Measurements from ENCODE around the gene SRGAP1. TPM values are rescaled to one million over a fixed set of nuclear protein-coding genes. Genes with fewer than 3 reads are reported as not detected.

The SRGAP1 gene
- total and polyA plus RNA-seq, 8 donors = 0.70 to 37.9 (median 9.8) TPM

- Histone ChIP-seq H3K4me3 (no peak overlapping the region), H3K27me3 (no peaks in the 10 kb centered on the region), H3K27ac (no peak overlapping the region), H3K4me1 (peaks cover 14 to 52% (median 36%) of the 10 kb centered on the region in 4 donors), H3K9me3 (no peaks in the 10 kb centered on the region), H3K36me3 (no peaks in the 10 kb centered on the region)
- no peak for DNase-seq
- no peak for TF ChIP-seq POLR2AphosphoS5 (IDR thresholded peaks at IDR 0.05)
- TF ChIP-seq EP300 (IDR thresholded peaks at IDR 0.05) = no peak
- intact Hi-C loops (cut with DNase I; ENCODE audit: low total_unique reads) = no loop called here
- WGBS, 5 donors = 56 to 71% (median 63%) methylated on average over 2 of the region's 2 CpGs
Measured at GRCh38 chr12:63913929-63914328, 69.4 kb downstream of the SRGAP1 start.

- Histone ChIP-seq H3K9me3 (no peaks in the 10 kb centered on the region), H3K27me3 (no peaks in the 10 kb centered on the region), H3K27ac (peak overlapping the region in 2 of 5 donors; percentile 1 to 72), H3K36me3 (no peaks in the 10 kb centered on the region), H3K4me1 (peaks cover 17 to 55% (median 36%) of the 10 kb centered on the region in 4 donors), H3K4me3 (no peak overlapping the region)
- 8 to 19% (median 18%) methylated on average over 2 of the region's 2 CpGs for WGBS, 5 donors
- TF ChIP-seq POLR2A (IDR thresholded peaks at IDR 0.05) = no peak
- no peak for TF ChIP-seq EP300 (IDR thresholded peaks at IDR 0.05)
- no peak for TF ChIP-seq CTCF (IDR thresholded peaks at IDR 0.05)
- TF ChIP-seq POLR2AphosphoS5 (IDR thresholded peaks at IDR 0.05) = no peak
- intact Hi-C loops (cut with DNase I; ENCODE audit: low total_unique reads) = no loop called here
- DNase-seq = peak in 1 of 2 donors; percentile 40
Measured at GRCh38 chr12:63915105-63915800, 70.8 kb downstream of the SRGAP1 start.

- H3K27me3 ChIP-seq = no peaks in the 10 kb centered on the region
- H3K4me1 ChIP-seq = peaks cover 17 to 55% (median 33%) of the 10 kb centered on the region in 4 donors
- TF ChIP-seq POLR2AphosphoS5 (IDR thresholded peaks at IDR 0.05) (no peak), CTCF (IDR thresholded peaks at IDR 0.05) (no peak), POLR2A (IDR thresholded peaks at IDR 0.05) (no peak), EP300 (IDR thresholded peaks at IDR 0.05) (no peak)
- no peaks in the 10 kb centered on the region for H3K9me3 ChIP-seq
- DNase-seq = no peak
- WGBS, 5 donors = 64 to 77% (median 73%) methylated on average over 7 of the region's 7 CpGs
- H3K36me3 ChIP-seq = no peaks in the 10 kb centered on the region
- H3K4me3 ChIP-seq = no peak overlapping the region
- H3K27ac ChIP-seq = peak overlapping the region in 4 of 5 donors; percentile 6 to 72 (median 48)
- intact Hi-C loops (cut with DNase I; ENCODE audit: low total_unique reads) = no loop called here
Measured at GRCh38 chr12:63916561-63917476, 72.3 kb downstream of the SRGAP1 start.

- DNase-seq = no peak
- 84 to 95% (median 94%) methylated on average over 3 of the region's 3 CpGs for WGBS, 5 donors
- peaks cover 17 to 55% (median 33%) of the 10 kb centered on the region in 4 donors for H3K4me1 ChIP-seq
- no peaks in the 10 kb centered on the region for H3K27me3 ChIP-seq
- intact Hi-C loops (cut with DNase I; ENCODE audit: low total_unique reads) = no loop called here
- peak overlapping the region in 4 of 5 donors; percentile 6 to 72 (median 48) for H3K27ac ChIP-seq
- H3K36me3 ChIP-seq = no peaks in the 10 kb centered on the region
- TF ChIP-seq POLR2AphosphoS5 (IDR thresholded peaks at IDR 0.05) (no peak), POLR2A (IDR thresholded peaks at IDR 0.05) (no peak), CTCF (IDR thresholded peaks at IDR 0.05) (no peak), EP300 (IDR thresholded peaks at IDR 0.05) (no peak)
- H3K9me3 ChIP-seq = no peaks in the 10 kb centered on the region
- H3K4me3 ChIP-seq = no peak overlapping the region
Measured at GRCh38 chr12:63917477-63917862, 73.0 kb downstream of the SRGAP1 start.

Data from stomach (tissue), 9 donors.